Renal pelvis (tissue), 4 donors: ENCODE results near the gene ACADVL. TPM values are rescaled to one million over a fixed set of nuclear protein-coding genes. Genes with fewer than 3 reads are reported as not detected.
"Not testable (repeated sequence)": the region's sequence is repeated elsewhere in the genome, so short reads cannot be mapped to it uniquely, and the experiment has no call there.

ENCODE experiments used
- DNase-seq: peaks from one replicate; pipeline ENCODE4 v3.0.0-alpha.2; 2013
- polyA plus RNA-seq, 3 donors: library from polyadenylated mRNA; unstranded; fragments of 120-200 nt; gene quantifications; one replicate each; pipeline ENCODE4 v1.2.1, GENCODE V29; 2013; ENCODE audit not compliant: insufficient read length in 3 of 3

ACADVL gene
- polyA plus RNA-seq, 3 donors: 488 to 565 (median 530) TPM

DNA sequence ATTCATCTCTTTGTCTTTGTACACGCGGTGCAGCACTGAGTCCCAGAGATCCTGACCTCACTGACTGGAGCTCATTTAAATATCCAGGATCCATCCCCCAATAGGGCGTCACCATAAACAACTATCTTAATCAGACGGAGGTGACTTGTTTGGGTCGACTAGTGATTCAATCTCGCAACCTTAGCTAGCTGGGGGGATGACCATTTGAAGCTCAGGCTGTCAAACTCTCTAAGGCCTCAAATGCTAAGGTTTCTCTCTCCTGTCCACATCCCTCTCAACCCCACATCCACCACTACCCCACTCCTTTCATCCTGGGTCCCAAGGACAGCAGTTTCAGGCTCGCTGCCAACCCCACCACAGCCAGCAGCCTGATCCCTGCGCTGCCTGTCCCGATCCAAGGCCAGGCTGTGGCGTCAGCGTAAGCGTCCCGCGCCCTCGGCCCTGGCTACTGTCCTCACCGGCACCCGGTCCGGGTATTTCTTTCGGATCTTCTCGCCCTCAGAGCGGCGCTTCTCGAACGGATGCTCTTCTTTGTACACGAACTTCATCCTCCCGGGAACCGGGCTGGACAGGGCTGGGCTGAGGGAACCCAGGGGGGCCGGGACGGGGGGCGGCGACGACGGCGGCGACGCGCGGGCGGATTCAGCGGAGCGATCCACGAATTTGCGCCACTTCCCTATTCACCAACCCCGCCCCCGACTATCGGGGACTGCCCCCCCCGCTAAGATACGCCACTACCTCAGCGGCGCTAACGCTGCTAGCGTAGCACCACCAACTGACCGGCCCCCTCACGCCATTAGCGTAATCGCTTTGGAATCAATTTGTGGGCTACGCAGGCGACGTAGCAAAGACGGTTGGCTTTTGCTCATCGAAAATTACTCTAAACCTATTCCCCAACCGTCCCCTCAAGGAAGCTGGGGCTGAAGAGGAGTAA, 22.3 kb downstream of the ACADVL start, which contains the start of gene GABARAP:
TSS of gene GABARAP (minus strand) at position 667 of the 934 bp plus-strand sequence. CDS start at position 548, 119 bp downstream.
- DNase-seq: peak; percentile 94

DNA sequence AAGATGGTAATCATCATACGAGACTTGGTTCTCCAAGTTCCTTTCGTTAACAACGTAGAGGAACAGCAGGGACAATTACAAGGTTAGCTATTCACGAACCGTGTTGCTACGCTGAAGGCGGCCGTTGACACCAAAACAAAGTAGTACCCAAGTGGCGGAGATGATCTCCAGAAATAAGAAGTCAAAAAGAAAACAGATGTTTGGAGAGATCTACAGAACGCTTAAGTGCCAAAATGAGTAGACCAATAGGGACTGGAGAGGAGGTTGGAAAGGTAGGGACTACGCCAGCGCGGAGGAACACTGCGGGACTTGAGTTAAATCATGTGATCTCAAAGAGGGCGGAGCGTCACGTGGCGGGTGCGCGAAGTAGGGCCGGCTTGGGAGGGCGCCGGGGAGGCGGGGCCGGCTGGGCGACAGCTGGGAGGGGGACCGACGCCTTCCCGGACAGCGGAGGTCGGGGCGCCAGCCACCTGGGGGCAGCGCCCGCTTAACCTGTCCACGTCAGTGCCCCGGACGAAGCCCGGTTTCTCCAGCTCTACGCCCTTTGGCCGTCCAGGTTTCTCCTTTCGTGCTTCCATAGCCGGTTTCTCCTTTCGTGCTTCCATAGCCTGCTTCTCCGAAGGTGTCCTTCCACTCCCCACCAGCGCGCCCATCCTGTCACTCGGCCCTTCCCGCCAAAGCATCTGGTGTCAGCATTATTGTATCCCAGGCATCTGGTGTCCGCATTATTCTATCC, 23.1 kb downstream of the ACADVL start:
- peak; percentile 96 for DNase-seq

DNA sequence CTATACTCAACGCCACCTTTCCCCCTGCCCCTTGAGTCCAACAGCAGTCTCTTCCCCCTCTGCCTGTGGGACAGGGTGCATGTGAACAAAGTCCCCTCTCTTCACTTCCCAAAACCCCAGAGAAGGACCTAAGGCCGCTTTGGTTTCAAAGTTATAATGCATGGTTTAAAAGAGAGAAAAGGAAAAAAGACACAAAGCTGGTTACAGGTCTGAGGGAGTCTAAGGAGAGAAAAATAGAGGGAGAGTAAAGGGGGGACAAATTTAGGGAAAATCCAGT, 23.7 kb downstream of the ACADVL start:
- DNase-seq: no peak

DNA sequence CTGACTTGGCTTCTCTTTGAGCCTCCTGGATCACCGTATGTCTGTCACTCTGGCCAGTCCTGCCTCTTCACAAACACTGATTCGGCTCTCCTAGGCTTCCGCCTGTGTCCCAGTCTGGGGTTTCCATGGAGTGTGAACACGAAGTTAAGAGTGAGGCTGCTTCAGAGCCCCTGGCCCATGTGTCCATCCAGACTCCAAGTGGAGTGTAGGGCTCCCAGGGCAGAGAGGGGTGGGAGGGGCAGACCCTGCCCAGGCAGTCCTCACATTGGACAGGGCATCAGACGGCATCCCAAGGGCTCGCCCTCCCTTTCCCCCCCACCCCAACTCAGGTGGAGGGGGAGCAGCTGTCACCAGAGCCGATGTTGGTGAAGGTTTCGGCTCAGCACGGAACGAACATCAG, 24.1 kb downstream of the ACADVL start:
- DNase-seq: not testable (repeated sequence)

DNA sequence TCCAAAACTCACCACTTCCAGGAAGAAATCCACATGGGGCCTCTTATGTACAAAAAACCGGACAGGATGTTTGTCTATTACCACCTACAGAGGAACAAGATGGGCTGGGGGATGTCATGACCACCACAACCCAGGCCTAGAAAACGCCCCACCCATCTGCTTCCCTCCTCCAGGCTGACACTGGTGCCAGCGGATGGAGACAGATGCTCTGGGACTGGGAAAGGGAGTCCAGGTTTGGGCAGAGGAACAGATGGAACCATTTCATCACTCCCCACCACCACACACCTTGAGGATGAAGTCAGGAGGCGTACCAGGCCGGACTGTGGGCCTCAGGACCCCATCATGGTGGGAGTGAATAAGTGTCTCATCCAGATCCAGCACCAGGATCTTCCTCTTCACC, 27.0 kb downstream of the ACADVL start:
- no peak for DNase-seq

DNA sequence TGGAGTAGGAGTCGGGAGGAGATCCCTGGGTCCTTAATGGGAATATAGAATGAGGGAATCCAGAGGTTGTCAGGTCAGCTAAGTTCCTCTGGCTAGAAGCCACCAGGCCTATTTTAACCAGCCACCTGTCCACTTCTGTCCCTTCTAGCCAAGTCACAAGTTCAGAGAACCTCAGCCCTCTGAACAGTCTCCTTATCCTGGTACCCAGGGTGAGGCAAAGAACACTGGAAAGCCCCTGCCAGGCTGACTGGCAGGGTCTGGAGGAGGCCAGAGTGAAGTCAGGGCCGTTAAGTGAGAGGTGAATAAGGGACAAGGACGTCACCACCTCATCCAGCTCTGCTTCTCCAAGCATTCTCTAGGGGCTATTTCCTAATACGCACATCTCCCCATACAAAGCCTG, 29.1 kb downstream of the ACADVL start:
- DNase-seq: no peak

DNA sequence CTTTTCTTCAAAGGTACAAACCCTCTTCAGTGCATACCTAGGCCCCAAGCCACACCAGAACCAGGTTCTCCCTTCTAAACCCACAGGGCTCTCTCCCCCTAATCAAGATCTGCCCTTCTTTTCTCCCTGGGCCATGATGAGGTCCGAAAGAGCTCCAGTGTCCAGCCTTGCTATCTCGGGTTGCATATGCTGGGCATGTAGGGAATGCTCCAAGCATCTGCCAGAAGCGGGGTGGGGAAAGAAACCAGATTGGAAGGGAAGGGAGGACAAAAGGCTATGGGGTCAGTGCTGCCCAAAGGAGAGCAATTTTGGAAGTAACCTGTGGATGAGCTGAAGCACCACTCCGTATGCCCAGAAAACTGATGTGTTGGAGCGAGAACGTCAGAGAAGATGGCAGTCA, 29.5 kb downstream of the ACADVL start:
- DNase-seq: no peak

DNA sequence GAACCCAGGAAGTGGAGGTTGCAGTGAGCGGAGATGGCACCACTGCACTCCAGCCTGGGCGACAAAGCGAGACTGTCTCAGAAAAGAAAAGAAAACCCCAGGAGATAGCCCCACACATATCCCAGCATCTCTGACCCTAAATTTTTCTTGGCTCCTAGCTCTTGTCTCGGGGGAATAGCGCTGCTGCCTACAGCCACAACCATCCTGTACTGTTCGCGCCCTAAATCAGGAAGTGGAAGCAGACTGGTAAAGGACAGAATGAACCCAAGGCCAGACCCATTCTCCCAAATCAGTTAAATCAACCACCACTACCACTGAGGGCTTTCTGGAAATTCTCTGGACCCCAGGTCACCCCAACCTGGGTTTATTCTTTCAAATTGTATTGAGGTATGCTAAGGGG, 30.1 kb downstream of the ACADVL start:
- DNase-seq: no peak

DNA sequence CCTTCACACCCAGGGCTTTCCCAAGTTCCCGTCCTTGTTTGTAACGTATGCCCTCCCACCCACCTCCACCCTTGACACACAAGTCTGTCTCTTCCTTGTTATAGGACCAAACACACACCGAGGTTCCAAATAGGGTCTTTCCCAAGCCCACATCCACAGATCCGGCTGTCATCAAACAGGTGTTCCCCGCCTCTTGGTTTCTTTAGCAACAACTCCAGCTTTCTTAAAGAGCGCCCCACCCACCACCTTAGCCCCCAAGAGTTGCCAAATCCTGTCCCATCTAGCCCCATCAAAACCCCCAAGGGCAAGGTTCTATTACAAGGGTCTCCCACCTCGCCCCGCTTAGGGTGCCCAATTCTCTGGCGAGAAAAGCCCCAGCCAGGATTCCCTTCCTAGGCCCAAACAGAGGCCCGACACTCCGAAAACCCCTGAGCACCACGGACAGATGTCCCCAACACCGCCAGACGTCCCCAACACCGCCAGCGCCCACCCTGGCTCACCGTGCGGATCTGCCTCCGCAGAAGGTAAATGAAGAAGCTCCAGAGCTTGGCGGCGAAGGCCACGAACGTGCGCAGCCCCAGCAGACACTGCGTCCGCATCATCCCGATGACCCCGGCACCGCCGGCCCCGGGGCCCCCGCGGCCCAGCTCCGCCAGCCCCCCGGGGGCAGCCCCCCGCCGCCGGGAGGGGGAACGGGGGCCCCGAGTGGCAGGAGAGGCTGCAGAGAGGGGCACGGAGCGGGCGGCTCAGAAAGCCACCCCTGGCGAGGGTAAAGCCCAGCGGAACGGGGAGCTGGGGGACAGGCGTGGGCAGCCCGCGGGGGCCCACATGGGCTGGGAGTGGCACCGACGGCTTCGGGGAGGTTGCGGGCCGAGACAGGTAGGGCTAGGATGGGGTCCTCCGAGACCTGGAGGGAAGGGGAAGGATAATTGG, 31.2 kb downstream of the ACADVL start:
- no peak for DNase-seq

DNA sequence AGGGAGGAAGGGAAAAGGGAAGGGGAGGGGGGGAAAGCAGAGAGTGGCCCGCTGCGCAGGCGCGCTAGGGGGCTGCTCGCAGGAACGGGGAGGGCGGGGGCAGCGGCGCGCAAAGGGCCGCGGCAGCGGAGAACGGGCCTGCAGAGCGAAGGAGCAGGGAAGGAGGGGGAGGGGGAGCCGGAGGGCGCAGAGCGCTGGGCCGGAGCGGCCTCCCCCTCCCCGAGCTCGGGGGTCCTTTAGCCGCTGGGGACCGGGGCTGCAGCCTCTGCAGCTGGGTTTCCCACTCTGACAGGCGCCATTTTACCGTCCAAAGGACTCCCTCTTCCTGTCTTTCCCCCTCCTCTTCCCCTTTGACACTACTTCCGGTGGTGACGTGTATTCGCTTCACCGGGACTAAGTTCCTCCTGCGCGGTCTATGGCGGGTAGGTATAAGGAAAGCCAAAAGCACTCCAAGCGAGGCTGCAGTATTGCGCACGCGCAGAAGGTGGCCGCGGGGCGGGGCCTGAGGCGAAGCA, 32.0 kb downstream of the ACADVL start, which contains the start of gene CTDNEP1:
TSS of gene CTDNEP1 (minus strand) at position 74 of the 515 bp plus-strand sequence. CDS start 438 bp downstream, outside the sequence.
- DNase-seq: peak; percentile 100

DNA sequence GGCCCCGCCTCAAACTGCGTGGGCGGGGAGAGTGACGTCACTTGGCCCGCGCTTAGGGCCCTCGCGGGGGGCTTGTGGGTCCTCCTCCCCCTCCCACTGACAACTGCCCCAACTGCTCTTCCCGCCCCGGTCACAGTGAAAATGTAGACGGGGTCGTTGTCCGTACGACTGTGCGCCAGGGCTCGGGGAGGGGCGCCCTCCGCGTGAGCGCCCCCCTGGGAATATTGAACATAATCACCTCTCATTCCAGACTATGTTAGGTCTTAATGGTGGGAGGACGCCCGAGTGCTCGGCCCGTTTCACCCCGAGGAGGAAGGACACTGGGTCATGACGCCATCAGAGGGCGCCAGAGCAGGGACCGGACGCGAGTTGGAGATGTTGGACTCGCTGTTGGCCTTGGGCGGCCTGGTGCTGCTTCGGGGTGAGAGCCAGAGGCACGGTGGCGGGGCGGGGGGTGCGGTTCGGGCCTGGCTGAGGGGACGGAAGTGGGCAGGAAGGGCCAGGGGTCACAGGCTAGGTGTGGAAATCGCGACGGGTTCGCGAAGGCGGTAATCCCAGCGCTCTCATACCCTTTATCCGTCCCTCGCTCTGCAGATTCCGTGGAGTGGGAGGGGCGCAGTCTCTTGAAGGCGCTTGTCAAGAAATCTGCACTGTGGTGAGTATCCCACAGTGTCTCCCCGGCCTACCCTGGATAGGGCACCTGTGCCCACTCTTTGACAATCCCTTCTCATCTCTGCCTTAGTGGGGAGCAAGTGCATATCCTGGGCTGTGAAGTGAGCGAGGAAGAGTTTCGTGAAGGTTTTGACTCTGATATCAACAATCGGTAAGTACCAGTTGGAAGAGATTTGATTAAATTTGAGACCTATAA, 32.7 kb downstream of the ACADVL start, which contains the start of gene ELP5:
TSS of gene ELP5 (plus strand) at position 40 of the 868 bp plus-strand sequence. CDS start at position 376, 336 bp downstream.
- DNase-seq: peak; percentile 96

DNA sequence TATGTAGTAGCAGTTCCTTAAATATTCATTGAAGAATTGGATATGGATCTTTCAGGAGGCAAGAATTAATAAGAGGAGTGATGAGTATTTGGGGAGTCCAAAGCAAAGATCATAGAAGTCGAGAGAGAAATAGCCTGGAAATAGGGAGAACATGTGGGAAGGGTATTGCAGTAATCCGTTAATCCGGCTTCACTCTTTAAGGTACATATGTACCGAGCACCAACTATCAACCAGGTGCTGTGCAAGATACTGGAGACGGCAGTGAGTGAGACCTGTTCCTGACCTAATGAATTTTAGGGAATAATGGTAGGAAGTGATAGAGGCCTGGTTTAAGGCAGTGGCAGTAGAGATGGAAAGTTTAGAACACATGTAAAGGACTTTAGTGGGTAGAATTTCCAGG, 33.3 kb downstream of the ACADVL start:
- DNase-seq: no peak

DNA sequence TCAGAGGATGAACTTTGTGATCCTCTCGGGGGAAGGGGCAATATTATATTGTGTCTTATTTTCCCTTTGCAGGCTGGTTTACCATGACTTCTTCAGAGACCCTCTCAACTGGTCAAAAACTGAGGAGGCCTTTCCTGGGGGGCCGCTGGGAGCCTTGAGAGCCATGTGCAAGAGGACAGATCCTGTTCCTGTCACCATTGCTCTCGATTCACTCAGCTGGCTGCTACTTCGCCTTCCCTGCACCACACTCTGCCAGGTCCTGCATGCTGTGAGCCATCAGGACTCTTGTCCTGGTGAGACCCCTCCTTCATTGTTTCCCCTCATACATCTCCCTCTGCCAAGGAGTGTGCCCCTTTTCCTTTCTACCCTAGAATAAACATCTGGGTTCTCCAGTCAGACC, 34.8 kb downstream of the ACADVL start:
- DNase-seq: no peak

DNA sequence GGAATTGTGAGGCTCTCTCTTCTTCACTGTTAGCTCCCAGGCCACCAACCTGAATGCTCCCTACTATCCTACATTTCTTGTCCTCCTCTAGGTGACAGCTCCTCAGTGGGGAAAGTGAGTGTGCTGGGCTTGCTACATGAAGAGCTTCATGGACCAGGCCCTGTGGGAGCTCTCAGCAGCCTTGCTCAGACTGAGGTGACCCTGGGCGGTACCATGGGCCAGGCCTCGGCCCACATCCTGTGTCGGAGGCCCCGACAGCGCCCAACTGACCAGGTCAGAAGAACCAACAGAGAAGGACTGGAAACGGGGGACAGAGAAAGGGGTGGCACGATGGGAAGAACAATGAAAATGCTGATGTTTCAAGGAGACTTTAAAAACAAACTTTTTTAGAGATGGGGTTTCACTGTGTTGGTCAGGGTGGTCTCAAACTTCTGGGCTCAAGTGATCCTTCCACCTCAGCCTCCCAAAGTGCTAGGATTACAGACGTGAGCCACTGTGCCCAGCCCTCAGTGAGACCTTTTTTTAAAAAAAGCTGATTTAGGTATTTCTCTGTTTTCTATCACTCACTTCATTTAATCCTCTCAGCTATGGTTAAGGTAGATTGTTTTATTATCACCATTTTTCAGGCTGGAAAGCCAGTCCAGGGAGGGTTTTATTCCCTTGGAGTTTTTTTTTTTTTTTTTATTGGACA, 37.2 kb downstream of the ACADVL start:
- no peak for DNase-seq

DNA sequence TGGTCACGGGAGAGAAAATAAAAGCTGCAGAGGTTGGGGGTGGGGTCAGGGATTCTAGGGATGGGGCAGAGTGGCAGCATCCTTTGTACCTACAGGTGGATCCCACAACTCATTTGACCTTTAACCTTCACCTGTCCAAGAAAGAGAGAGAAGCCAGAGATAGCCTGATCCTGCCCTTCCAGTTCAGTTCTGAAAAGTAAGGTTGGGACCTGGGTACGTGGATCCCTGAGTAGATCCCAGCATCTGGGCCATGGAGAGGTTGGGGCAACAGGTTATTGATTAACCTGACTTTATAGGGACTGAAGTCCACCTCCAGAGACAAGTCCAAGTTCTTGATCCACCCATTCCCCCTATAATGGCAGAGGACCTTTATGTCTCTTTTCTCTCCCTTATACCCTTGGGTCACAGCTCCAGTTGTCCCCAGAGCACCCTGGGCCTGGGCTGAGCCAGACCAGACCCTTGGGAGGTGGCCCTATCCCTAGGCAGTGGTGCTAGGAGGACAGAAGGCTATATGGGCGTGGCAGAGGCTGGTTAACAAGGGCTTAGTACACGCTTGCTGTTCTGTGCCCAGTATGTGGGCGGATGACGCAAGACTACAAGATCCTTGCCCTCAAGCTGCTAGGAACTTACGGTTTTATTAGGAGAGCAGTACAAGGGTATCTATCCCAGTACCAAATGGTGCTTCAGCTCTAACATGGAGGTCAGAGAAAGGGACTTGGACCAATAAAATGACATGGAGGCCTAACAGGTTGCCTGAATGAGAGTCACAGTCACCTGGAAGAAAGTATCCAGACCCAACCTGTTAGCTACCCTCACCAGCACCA, 39.2 kb downstream of the ACADVL start:
- DNase-seq: no peak

DNA sequence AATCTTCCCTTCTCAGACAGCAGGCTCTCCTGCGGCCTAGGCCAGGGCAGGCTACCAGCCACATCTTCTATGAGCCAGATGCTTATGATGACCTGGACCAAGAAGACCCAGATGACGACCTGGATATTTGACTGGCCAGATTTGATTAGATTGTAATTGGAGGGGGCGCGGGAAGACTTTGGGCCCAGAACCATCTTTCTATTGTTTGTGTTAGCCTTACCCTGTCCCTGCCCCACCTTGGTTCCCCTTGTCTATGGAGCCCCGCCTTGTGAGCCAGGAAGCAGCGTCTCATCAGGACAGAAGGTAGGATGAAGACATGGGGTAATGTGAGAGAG, 39.8 kb downstream of the ACADVL start:
- DNase-seq: no peak

DNA sequence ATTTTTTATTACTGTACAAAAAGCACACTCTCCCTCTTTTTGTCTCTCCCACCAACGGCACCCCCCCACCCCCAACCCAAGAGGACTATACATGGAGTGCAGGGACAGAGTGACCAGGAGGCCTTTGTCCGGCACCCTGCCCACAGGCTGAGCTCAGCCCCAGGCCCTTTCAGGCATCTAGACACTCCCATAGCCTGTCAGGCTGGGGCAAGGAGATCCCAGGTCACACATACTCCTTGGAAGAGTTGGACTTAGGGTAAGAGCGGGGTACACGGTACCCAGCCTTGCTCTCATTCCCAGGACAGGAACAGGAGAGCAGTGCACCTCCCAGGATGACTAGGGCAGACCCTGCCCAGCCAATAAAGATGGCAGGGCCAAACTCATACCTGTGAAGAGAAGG, 40.4 kb downstream of the ACADVL start:
- no peak for DNase-seq

DNA sequence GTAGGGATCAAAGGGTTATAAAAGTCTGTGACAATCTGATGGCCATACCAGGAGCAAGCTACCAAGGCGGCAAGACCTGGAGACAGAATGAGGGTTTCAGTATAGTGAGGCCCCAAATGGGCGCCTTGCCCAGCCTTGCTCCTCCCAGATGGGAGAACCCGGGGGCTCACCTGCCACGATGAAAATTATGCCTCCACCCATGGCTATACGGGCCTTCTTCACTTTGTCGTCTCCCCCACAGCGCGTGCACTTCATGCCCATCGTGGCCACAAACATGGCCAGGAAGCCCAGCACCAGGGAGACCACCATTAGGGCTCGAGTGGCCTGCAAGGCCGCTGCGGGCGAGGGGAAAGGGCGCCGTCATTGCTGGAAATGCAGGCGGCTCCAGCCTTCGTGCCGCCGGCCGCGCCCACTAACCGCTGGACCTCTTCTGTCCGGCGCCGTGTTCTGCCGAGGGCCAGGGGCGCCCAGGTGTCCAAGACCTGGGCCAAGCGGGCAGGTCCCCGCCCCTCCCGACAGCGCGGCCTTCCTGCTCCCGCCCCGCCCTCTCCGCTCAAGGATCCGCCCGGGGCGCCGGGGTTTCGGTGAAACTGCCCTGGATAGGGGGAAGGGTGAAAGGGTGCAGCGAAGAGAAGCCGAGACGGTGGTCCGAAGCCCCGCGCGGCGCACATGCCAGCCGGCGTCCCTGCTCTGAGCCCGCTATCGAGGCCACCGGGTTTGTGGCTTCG, 41.1 kb downstream of the ACADVL start:
- no peak for DNase-seq
